ENCODE data around the gene WAPL.
A peak's percentile ranks its signal among the peaks of the same experiment; 100 is the strongest.
"Not testable (repeated sequence)": the region's sequence is repeated elsewhere in the genome, so short reads cannot be mapped to it uniquely, and the experiment has no call there.

The WAPL gene

DNA sequence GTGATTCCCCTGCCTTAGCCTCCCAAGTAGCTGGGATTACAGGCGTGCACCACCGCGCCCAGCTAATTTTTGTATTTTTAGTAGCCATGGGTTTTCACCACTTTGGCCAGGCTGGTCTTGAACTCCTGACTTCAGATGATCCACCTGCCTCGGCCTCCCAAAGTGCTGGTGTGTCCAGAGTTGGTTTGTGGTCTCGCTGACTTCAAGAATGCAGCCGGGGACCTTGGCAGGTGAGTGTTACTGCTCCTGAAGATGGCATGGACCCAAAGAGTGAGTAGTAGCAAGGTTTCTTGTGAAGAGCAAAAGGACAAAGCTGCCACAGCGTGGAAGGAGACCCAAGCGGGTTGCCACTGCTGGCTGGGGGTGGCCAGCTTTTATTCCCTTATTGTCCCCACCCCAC, 16.4 kb upstream of the WAPL start:
- ATAC-seq (ENCODE audit: low read depth); H3K27ac Mint-ChIP-seq; H3K27me3 Mint-ChIP-seq; H3K9me3 Mint-ChIP-seq; DNase-seq (ENCODE audit: low spot score in 2 of 2); H3K4me3 Mint-ChIP-seq; H3K36me3 Mint-ChIP-seq: not testable (repeated sequence)
- H3K4me1 Mint-ChIP-seq, result peaks cover 11% of the 10 kb centered on the region

DNA sequence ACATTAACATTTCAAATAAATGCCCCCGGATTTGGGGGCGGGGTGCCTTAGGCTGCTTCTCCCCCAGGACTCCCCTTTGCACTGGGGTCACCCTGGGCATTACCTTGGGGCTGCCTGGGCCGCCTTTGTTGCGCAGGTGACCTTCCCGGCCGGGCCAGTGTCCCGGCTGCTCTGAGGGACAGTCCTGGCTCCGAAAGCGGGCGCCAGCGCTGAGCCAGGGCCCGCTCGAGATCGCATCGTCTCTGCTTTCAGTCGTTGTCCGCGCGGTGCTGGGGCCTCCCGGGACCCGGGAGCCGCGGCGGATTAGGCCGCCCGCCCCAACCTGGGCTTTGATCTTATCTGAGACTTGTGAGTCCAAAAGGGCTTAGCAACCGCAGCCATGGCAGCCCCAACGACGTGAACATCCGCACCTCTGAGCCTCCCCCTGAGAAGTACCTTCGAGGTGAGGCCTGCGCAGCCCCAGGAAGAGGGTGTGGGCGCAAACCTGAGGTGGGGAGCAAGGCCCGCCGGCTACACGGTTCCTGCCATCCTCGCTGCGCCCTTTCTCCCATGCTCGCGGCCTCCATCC, 14.8 kb upstream of the WAPL start:
- DNase-seq (ENCODE audit: low spot score in 2 of 2), result no peak
- ATAC-seq (ENCODE audit: low read depth), result peak; percentile 46
- H3K9me3 Mint-ChIP-seq, result peaks cover 3% of the 10 kb centered on the region
- no peak overlapping the region for H3K27ac Mint-ChIP-seq
- H3K4me1 Mint-ChIP-seq, result peaks cover 11% of the 10 kb centered on the region
- peaks cover 5% of the 10 kb centered on the region for H3K36me3 Mint-ChIP-seq
- H3K27me3 Mint-ChIP-seq, result no peaks in the 10 kb centered on the region
- H3K4me3 Mint-ChIP-seq, result peak overlapping the region; percentile 80

DNA sequence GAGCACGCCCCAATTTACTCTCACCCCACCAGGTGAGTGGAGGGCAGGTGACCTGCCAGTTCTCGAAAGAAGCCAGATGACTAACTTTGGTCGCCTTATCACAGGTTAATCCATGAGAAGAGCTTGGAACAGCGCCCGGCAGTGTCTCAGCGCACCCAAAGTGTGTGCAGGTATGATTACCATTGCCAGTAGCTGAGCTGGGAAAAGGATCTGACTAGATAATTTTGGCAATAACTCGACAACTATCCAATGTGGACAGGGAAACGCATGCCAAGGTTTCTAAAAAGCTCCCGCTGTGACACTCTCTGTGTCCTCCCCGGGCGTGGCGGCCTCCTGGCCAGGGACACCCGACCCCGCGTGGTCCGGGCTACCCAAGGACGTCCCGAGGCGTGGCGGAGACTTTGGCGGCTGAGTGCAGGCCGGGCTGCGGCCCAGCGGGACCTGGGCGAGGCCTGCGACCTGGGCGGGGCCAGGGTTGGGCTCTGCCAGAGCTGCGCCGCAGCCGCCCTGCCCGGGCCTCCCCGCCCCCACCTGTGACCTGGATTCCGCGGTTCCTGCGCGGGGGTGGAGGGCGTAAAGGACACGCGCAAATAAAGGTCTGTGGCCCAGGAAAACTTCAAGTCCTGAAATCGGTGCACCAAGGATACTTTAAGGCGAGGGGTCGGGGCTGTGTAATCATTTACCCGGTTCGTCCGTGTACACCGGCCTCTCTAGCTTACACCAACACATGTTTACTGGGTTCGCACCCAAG, 13.7 kb upstream of the WAPL start:
- DNase-seq (ENCODE audit: low spot score in 2 of 2), result peak in 1 of 2 donors; percentile 33
- ATAC-seq (ENCODE audit: low read depth), result peak; percentile 76
- no peak overlapping the region for H3K27ac Mint-ChIP-seq
- peaks cover 3% of the 10 kb centered on the region for H3K9me3 Mint-ChIP-seq
- peak overlapping the region; percentile 80 for H3K4me3 Mint-ChIP-seq
- H3K4me1 Mint-ChIP-seq, result peaks cover 11% of the 10 kb centered on the region
- no peaks in the 10 kb centered on the region for H3K27me3 Mint-ChIP-seq
- peaks cover 5% of the 10 kb centered on the region for H3K36me3 Mint-ChIP-seq

DNA sequence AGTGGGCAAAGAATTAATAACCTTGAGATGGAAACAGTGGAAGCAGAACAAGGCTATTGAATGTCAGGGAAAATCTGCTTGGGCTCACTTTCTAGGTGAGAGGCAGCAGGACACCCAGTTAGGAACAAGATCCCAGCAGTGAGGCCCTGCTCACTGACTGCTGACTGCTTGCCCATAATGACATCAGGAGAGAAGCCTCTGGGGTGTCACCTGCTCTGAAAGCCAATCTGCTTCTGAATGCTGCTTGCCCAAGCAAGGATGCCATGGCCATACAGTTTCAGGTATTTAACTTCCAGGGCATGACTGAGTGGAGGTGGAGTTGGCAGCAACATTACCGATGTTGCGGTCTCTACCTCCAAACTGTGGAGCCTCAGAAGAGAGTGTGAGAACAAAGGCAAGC, 11.7 kb upstream of the WAPL start:
- Mint-ChIP-seq H3K27me3 (no peaks in the 10 kb centered on the region), H3K9me3 (peaks cover under 1% of the 10 kb centered on the region), H3K4me3 (no peak overlapping the region), H3K27ac (no peak overlapping the region), H3K36me3 (peaks cover under 1% of the 10 kb centered on the region), H3K4me1 (peaks cover 6% of the 10 kb centered on the region)
- ATAC-seq (ENCODE audit: low read depth) (no peak), DNase-seq (ENCODE audit: low spot score in 2 of 2) (no peak)

GRCh38 chr10:86528736-86529135, 7.1 kb upstream of the WAPL start:
- not testable (repeated sequence) for H3K4me1 Mint-ChIP-seq; ATAC-seq (ENCODE audit: low read depth); H3K27ac Mint-ChIP-seq; H3K9me3 Mint-ChIP-seq; H3K36me3 Mint-ChIP-seq; H3K4me3 Mint-ChIP-seq; DNase-seq (ENCODE audit: low spot score in 2 of 2); H3K27me3 Mint-ChIP-seq

GRCh38 chr10:86526606-86527005, 5.0 kb upstream of the WAPL start:
- no peak overlapping the region for H3K27ac Mint-ChIP-seq
- H3K4me3 Mint-ChIP-seq, result no peak overlapping the region
- DNase-seq (ENCODE audit: low spot score in 2 of 2), result no peak
- H3K27me3 Mint-ChIP-seq, result no peaks in the 10 kb centered on the region
- H3K9me3 Mint-ChIP-seq, result no peaks in the 10 kb centered on the region
- H3K36me3 Mint-ChIP-seq, result no peaks in the 10 kb centered on the region
- ATAC-seq (ENCODE audit: low read depth), result no peak
- peaks cover 3% of the 10 kb centered on the region for H3K4me1 Mint-ChIP-seq

DNA sequence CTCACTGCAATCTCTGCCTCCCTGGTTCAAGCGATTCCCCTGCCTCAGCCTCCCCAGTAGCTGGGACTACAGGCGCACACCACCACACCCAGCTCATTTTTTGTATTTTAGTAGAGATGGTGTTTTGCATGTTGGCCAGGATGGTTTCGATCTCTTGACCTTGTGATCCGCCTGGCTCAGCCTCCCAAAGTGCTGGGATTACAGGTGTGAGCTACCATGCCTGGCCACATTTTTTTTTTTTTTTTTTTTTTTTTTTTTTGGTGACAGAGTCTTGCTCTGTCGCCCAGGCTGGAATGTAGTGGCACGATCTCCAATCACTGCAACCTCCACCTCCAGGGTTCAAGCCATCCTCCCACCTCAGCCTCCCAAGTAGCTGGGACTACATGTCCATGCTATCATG, 4.1 kb upstream of the WAPL start:
- H3K36me3 Mint-ChIP-seq; H3K27me3 Mint-ChIP-seq; H3K9me3 Mint-ChIP-seq; H3K4me3 Mint-ChIP-seq; H3K4me1 Mint-ChIP-seq; DNase-seq (ENCODE audit: low spot score in 2 of 2); H3K27ac Mint-ChIP-seq; ATAC-seq (ENCODE audit: low read depth): not testable (repeated sequence)

DNA sequence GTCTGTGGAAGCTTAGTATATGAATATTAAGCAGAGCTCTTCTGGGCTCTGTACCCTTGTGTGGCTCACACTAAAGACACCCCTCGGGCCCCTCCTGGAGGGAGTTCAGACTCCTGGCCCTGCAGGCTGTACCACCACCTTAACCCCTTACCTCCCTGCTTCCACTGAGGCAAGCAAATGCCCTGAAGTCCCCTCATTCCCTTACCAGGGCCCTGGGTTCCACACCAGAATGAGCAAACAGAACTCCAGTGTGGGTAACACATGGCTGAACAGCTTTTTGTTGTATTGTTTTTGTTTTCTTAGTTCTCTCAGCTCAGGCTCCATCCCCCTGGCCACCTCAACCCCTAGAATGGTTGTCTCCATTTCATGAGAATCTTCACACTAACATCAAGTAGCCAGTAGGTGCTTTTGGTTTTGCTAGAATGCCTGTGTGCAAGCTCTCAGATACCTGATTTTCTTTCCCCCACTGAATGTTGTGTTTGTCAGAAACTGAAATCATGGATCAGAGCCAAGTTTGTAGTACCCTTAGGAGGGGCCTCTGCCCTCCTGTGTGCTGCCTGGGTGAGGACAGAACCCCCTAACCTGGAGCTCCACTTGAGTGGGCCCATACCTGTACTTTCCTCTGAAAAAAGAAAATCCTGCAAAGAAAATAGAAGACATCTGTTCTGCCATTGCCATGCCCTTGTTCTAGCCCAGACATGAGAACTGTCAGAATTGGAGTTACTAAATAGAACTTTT, 2.8 kb upstream of the WAPL start:
- no peaks in the 10 kb centered on the region for H3K9me3 Mint-ChIP-seq
- H3K4me1 Mint-ChIP-seq, result peaks cover 8% of the 10 kb centered on the region
- no peaks in the 10 kb centered on the region for H3K27me3 Mint-ChIP-seq
- H3K36me3 Mint-ChIP-seq, result no peaks in the 10 kb centered on the region
- H3K27ac Mint-ChIP-seq, result no peak overlapping the region
- no peak overlapping the region for H3K4me3 Mint-ChIP-seq
- ATAC-seq (ENCODE audit: low read depth) (no peak), DNase-seq (ENCODE audit: low spot score in 2 of 2) (no peak)

DNA sequence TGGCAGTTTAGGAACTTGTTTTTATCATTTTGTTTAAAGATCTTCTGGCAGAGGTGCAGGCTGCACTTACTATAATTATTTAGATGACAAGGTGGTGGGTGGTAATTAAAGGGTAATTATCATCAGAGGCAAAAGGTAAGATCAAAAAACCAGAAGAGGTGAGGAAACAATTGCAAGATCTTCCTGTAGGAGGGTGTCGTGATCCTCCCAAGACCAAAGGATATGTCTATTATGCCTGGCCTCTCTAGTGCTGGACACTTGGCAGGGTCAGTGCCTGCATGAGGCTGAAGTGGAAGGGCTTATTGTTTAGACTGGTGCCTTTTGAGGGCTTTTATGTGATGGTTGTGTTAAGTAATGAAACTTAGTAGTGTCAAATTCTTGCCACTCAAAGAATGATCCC, 1.8 kb upstream of the WAPL start:
- Mint-ChIP-seq H3K4me1 (peaks cover 9% of the 10 kb centered on the region), H3K4me3 (no peak overlapping the region)

DNA sequence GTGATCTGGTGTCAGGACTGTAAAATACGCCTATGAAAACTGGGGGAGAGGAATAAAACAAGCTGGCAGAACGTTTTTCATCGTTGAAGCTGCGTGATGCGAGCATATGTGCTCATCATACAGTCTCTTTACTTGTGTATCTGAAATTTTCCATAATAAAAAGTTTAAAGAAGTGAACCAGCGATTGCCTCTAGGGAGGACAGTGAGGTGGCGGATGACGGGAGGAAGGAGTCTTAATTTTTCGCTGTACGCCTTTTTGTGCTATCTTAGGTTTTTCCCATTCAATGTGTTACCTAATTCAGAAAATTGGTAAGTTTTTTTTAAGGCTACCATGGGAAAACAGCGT, 891 bp upstream of the WAPL start:
- no peaks in the 10 kb centered on the region for H3K27me3 Mint-ChIP-seq
- DNase-seq (ENCODE audit: low spot score in 2 of 2) (no peak), ATAC-seq (ENCODE audit: low read depth) (no peak)
- H3K36me3 Mint-ChIP-seq, result peaks cover 4% of the 10 kb centered on the region
- H3K9me3 Mint-ChIP-seq, result no peaks in the 10 kb centered on the region
- H3K4me3 Mint-ChIP-seq, result peak overlapping the region; percentile 82
- H3K4me1 Mint-ChIP-seq, result peaks cover 10% of the 10 kb centered on the region
- peak overlapping the region; percentile 68 for H3K27ac Mint-ChIP-seq

More for the DNA sequence above, 1.8 kb upstream of the WAPL start:
- H3K36me3 Mint-ChIP-seq, result no peaks in the 10 kb centered on the region
- H3K27ac Mint-ChIP-seq, result no peak overlapping the region
- DNase-seq (ENCODE audit: low spot score in 2 of 2) (no peak), ATAC-seq (ENCODE audit: low read depth) (no peak)
- H3K27me3 Mint-ChIP-seq, result no peaks in the 10 kb centered on the region
- H3K9me3 Mint-ChIP-seq, result no peaks in the 10 kb centered on the region

DNA sequence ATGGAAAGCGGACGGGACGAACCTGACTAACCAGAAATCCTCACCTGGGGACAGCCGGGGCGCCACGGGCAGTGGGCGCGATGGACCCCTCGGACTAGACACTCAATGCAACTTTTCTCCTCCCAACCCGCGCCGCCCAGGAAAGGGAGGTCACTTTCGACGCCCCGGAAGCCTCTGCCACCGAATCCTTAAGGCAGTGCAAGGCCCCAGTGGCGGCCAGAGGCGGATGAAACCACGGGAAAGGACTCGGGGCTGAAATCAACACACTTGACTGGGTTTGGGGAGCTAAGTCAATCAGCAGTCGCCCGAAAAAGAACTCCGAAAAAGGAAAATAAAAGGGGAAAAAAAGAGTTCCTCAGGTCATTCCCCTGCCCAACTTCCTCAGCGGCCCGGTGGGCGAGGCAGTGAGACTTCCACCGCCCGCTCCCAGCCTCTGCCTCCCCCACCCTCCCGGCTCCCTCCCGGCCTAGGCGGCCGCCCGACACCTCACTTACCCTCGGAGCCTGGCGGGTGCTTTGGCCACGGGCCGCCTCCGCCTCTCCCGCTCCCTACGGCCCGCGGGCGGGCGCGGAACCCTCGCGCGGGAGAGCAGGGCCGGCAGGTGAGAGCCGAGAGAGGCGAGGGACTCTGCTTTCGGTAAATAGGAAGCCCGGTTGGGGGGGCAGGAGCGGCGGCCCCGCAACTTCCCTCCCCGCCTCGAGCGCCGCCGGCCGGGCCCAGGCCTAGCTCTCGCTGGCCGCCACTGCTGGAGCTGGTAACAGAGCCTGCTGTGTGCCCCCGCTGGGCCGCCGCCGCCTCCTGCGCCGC, 518 bp downstream of the WAPL start:
- Mint-ChIP-seq H3K9me3 (no peaks in the 10 kb centered on the region), H3K27me3 (no peaks in the 10 kb centered on the region), H3K4me3 (peak overlapping the region; percentile 82), H3K4me1 (peaks cover 16% of the 10 kb centered on the region), H3K27ac (peak overlapping the region; percentile 68), H3K36me3 (peaks cover 12% of the 10 kb centered on the region)
- no peak for DNase-seq (ENCODE audit: low spot score in 2 of 2)
- peak; percentile 49 for ATAC-seq (ENCODE audit: low read depth)

DNA sequence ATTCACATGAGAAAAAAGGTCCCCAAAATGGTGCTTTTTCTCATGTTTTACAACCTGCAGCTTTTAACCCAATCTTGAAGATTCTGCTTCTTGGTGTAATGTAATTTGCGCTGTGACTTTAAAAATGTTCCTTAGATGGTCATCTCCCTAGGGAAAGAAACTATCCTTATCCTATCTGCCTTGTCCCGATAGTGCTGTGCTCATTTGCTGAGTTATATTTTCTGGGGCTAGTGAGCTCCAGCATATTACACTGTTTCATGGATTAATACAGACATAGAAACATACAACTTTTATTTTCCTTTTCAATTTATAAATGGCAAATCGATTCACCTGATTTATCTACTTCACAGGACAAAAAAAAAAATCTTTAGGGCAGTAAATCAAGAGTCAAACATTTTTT, 2.8 kb downstream of the WAPL start:
- Mint-ChIP-seq H3K27ac (no peak overlapping the region), H3K4me1 (peaks cover 26% of the 10 kb centered on the region)
- ATAC-seq (ENCODE audit: low read depth), result no peak

DNA sequence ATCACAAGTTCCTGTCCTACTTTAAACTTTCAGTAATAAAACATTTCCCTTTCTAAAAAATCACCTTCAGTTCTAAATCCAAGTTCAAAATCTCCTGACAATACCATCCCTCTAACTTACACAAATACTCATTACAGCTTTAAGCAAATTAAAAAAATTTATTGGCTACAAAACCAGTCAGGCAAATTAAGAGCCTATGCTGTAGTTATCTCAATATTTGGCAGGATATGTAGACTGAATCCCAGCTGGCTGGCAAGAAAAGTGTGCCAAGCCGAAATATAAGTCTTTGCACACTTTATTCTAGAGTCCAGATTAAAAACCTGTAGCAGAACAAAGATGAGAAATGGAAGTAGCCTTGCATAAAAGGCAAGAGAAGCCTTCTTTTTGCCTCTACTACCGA, 9.5 kb downstream of the WAPL start:
- peak overlapping the region; percentile 24 for H3K27ac Mint-ChIP-seq
- H3K4me1 Mint-ChIP-seq, result peaks cover 27% of the 10 kb centered on the region
- ATAC-seq (ENCODE audit: low read depth) (no peak), DNase-seq (ENCODE audit: low spot score in 2 of 2) (no peak)
- peaks cover 15% of the 10 kb centered on the region for H3K36me3 Mint-ChIP-seq
- H3K27me3 Mint-ChIP-seq, result no peaks in the 10 kb centered on the region
- no peak overlapping the region for H3K4me3 Mint-ChIP-seq
- no peaks in the 10 kb centered on the region for H3K9me3 Mint-ChIP-seq

More for the DNA sequence above, 2.8 kb downstream of the WAPL start:
- H3K27me3 Mint-ChIP-seq, result no peaks in the 10 kb centered on the region
- H3K4me3 Mint-ChIP-seq, result no peak overlapping the region
- H3K36me3 Mint-ChIP-seq, result peaks cover 16% of the 10 kb centered on the region
- no peak for DNase-seq (ENCODE audit: low spot score in 2 of 2)
- no peaks in the 10 kb centered on the region for H3K9me3 Mint-ChIP-seq
